Measurements from ENCODE around the gene MVK. TPM values are rescaled to one million over a fixed set of nuclear protein-coding genes. Genes with fewer than 3 reads are reported as not detected.

Gene MVK
- polyA plus RNA-seq, 1 donor (not counting 4 experiments of a cell fraction or from before 2014, with no cell fraction given): 26.7 TPM

DNA sequence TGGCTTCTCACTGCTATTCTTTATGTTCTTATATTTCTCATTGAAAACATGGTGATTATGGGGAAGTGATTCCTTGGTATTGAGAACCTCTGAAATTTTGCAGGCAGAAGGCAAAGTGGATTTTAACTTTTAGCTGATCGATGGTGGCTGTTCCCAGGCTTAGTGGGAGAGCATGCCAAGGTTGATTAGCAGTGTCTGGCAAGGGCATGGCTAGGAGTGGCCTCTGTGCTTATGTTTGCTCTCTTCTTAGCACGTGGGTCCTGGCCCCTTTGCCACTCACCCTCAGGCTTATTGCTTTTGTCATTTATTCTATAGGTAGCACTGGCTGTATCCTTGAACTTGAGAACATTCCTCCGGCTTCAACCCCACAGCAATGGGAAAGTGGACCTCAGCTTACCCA lies 2.1 kb downstream of the MVK start:
- no peak overlapping the region for H3K4me3 ChIP-seq (ENCODE audit: control insufficient read depth in 2 of 3, extremely low read depth in 1 of 3, insufficient read depth in 2 of 3, low read depth in 1 of 3, low read length in 3 of 3)
- dilution Hi-C loops (cut with MboI; ENCODE audit: extremely low pct_ligation_motif_present, low sequenced_read_pairs): no loop called here
- H3K79me2 ChIP-seq (ENCODE audit: control insufficient read depth, insufficient read depth, low read length): peaks cover 21% of the 10 kb centered on the region
- DNase-seq (ENCODE audit: low read depth, low spot score) (no peak), FAIRE-seq (no peak)
- H4K20me1 ChIP-seq (ENCODE audit: control insufficient read depth, extremely low read depth, insufficient read depth, low read length): no peaks in the 10 kb centered on the region
- H3K27ac ChIP-seq (ENCODE audit: control insufficient read depth, insufficient read depth, low read length): no peak overlapping the region
- TF ChIP-seq, protein P1, sequence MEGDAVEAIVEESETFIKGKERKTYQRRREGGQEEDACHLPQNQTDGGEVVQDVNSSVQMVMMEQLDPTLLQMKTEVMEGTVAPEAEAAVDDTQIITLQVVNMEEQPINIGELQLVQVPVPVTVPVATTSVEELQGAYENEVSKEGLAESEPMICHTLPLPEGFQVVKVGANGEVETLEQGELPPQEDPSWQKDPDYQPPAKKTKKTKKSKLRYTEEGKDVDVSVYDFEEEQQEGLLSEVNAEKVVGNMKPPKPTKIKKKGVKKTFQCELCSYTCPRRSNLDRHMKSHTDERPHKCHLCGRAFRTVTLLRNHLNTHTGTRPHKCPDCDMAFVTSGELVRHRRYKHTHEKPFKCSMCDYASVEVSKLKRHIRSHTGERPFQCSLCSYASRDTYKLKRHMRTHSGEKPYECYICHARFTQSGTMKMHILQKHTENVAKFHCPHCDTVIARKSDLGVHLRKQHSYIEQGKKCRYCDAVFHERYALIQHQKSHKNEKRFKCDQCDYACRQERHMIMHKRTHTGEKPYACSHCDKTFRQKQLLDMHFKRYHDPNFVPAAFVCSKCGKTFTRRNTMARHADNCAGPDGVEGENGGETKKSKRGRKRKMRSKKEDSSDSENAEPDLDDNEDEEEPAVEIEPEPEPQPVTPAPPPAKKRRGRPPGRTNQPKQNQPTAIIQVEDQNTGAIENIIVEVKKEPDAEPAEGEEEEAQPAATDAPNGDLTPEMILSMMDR (optimal IDR thresholded peaks at IDR 0.05 in 1 of 3, IDR thresholded peaks at IDR 0.05 in 1 of 3, conservative IDR thresholded peaks at IDR 0.05 in 1 of 3; ENCODE audit: extremely low read depth in 1 of 3, insufficient read depth in 2 of 3, low read length in 3 of 3): no peak
- no peak for TF ChIP-seq EZH2 (IDR thresholded peaks at IDR 0.05; ENCODE audit: low read length)
- H3K9me3 ChIP-seq (ENCODE audit: control insufficient read depth, low read depth, low read length): no peaks in the 10 kb centered on the region
- H2AFZ ChIP-seq (ENCODE audit: control insufficient read depth, low read length): no peak overlapping the region
- H3K27me3 ChIP-seq (ENCODE audit: control insufficient read depth, extremely low read depth, insufficient read depth, low read length): no peaks in the 10 kb centered on the region
- no peak overlapping the region for H3K4me2 ChIP-seq (ENCODE audit: control insufficient read depth, extremely low read depth, insufficient read depth, low read depth, low read length)
- H3K9me1 ChIP-seq (ENCODE audit: control insufficient read depth, extremely low read depth, insufficient read depth, low read length): no peaks in the 10 kb centered on the region
- H3K36me3 ChIP-seq (ENCODE audit: control insufficient read depth in 2 of 2, extremely low read depth in 1 of 2, insufficient read depth in 2 of 2, low read length in 2 of 2): peaks cover 18 to 24% of the 10 kb centered on the region in 2 experiments
- no peak overlapping the region for H3K9ac ChIP-seq (ENCODE audit: control insufficient read depth, extremely low read depth, insufficient read depth, low read length)
- H3K4me1 ChIP-seq (ENCODE audit: control insufficient read depth, extremely low read depth, insufficient read depth, low read length): peaks cover 17% of the 10 kb centered on the region

DNA sequence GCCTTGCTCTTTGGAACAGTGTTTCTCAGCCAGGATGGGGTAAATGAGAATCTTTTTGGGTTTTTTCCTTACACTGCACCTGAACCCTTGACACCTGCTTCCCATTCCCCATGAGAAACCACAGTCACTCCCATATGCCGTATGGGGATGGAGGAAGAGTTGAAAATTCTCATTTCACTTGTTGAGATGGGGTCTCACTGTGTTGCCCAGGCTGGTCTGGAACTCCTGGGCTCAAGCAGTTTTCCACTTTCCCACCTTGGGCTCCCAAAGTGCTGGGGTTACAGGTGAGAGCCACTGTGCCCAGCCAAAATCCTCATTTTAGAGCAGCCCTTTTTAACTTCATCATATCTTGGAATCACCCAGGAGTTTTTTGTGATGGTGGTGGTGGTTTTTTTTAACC lies 3.7 kb downstream of the MVK start:
- H3K4me1 ChIP-seq (ENCODE audit: control insufficient read depth, extremely low read depth, insufficient read depth, low read length): peaks cover 28% of the 10 kb centered on the region
- no peaks in the 10 kb centered on the region for H3K9me3 ChIP-seq (ENCODE audit: control insufficient read depth, low read depth, low read length)
- peaks cover 27 to 32% of the 10 kb centered on the region in 2 experiments for H3K36me3 ChIP-seq (ENCODE audit: control insufficient read depth in 2 of 2, extremely low read depth in 1 of 2, insufficient read depth in 2 of 2, low read length in 2 of 2)
- H3K27me3 ChIP-seq (ENCODE audit: control insufficient read depth, extremely low read depth, insufficient read depth, low read length): no peaks in the 10 kb centered on the region
- FAIRE-seq: no peak
- TF ChIP-seq EZH2 (IDR thresholded peaks at IDR 0.05; ENCODE audit: low read length): no peak
- peaks cover 22% of the 10 kb centered on the region for H3K79me2 ChIP-seq (ENCODE audit: control insufficient read depth, insufficient read depth, low read length)
- H3K9ac ChIP-seq (ENCODE audit: control insufficient read depth, extremely low read depth, insufficient read depth, low read length): no peak overlapping the region
- H3K4me3 ChIP-seq (ENCODE audit: control insufficient read depth in 2 of 3, extremely low read depth in 1 of 3, insufficient read depth in 2 of 3, low read depth in 1 of 3, low read length in 3 of 3): no peak overlapping the region
- no peak overlapping the region for H2AFZ ChIP-seq (ENCODE audit: control insufficient read depth, low read length)
- peaks cover 5% of the 10 kb centered on the region for H3K9me1 ChIP-seq (ENCODE audit: control insufficient read depth, extremely low read depth, insufficient read depth, low read length)
- peaks cover 6% of the 10 kb centered on the region for H4K20me1 ChIP-seq (ENCODE audit: control insufficient read depth, extremely low read depth, insufficient read depth, low read length)
- no peak overlapping the region for H3K27ac ChIP-seq (ENCODE audit: control insufficient read depth, insufficient read depth, low read length)
- dilution Hi-C loops (cut with MboI; ENCODE audit: extremely low pct_ligation_motif_present, low sequenced_read_pairs): no loop called here
- no peak for DNase-seq (ENCODE audit: low read depth, low spot score)
- no peak overlapping the region for H3K4me2 ChIP-seq (ENCODE audit: control insufficient read depth, extremely low read depth, insufficient read depth, low read depth, low read length)

DNA sequence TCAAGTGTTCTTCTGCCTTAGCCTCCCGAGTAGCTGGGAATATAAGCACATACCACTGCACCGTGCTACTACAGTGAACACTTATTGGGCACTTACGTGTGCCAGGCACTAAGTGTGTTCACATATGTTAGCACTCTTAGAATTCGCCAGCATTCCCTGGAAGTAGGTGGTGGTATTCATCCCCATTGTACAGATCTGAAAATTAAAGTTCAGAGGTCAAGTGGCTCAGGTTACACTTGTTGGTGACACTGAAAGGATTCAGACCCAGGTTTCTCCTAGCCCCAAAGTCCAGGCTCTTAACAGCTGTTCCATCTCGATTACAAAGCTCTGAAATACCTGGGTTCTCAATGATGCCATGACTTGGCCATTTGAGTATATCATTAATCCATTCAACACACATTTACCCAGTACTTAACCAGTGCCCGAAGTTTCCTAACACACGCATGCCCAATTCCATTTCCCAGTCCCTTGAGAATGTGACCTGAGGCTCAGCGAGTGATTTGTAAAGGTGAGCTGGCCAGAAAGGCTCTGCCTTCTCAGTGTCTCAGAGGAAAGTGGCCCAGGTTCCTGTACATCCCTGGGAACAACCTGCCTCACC lies 4.8 kb downstream of the MVK start:
- Histone ChIP-seq H3K79me2 (ENCODE audit: control insufficient read depth, insufficient read depth, low read length) (peaks cover 23% of the 10 kb centered on the region), H3K4me1 (ENCODE audit: control insufficient read depth, extremely low read depth, insufficient read depth, low read length) (peaks cover 26% of the 10 kb centered on the region), H4K20me1 (ENCODE audit: control insufficient read depth, extremely low read depth, insufficient read depth, low read length) (peaks cover 6% of the 10 kb centered on the region), H3K36me3 (ENCODE audit: control insufficient read depth in 2 of 2, extremely low read depth in 1 of 2, insufficient read depth in 2 of 2, low read length in 2 of 2) (peaks cover 28 to 32% of the 10 kb centered on the region in 2 experiments), H3K27me3 (ENCODE audit: control insufficient read depth, extremely low read depth, insufficient read depth, low read length) (no peaks in the 10 kb centered on the region), H3K9ac (ENCODE audit: control insufficient read depth, extremely low read depth, insufficient read depth, low read length) (no peak overlapping the region), H3K9me3 (ENCODE audit: control insufficient read depth, low read depth, low read length) (no peaks in the 10 kb centered on the region), H3K27ac (ENCODE audit: control insufficient read depth, insufficient read depth, low read length) (no peak overlapping the region), H3K9me1 (ENCODE audit: control insufficient read depth, extremely low read depth, insufficient read depth, low read length) (peaks cover 5% of the 10 kb centered on the region), H3K4me2 (ENCODE audit: control insufficient read depth, extremely low read depth, insufficient read depth, low read depth, low read length) (no peak overlapping the region), H3K4me3 (ENCODE audit: control insufficient read depth in 2 of 3, extremely low read depth in 1 of 3, insufficient read depth in 2 of 3, low read depth in 1 of 3, low read length in 3 of 3) (no peak overlapping the region), H2AFZ (ENCODE audit: control insufficient read depth, low read length) (no peak overlapping the region)
- dilution Hi-C loops (cut with MboI; ENCODE audit: extremely low pct_ligation_motif_present, low sequenced_read_pairs): no loop called here
- no peak for DNase-seq (ENCODE audit: low read depth, low spot score)
- no peak for TF ChIP-seq EZH2 (IDR thresholded peaks at IDR 0.05; ENCODE audit: low read length)
- TF ChIP-seq, protein P1 (optimal IDR thresholded peaks at IDR 0.05 in 1 of 3, IDR thresholded peaks at IDR 0.05 in 1 of 3, conservative IDR thresholded peaks at IDR 0.05 in 1 of 3; ENCODE audit: extremely low read depth in 1 of 3, insufficient read depth in 2 of 3, low read length in 3 of 3): no peak
- FAIRE-seq: no peak
